CD14-positive monocyte (primary cell): ENCODE measurements around the gene ATG7. TPM values are rescaled to one million over a fixed set of nuclear protein-coding genes. Genes with fewer than 3 reads are reported as not detected.
"Not testable (repeated sequence)": the region's sequence is repeated elsewhere in the genome, so short reads cannot be mapped to it uniquely, and the experiment has no call there.

Experiments used
- DNase-seq, 3 donors: peaks; one replicate each; pipeline ENCODE4 v3.0.0-alpha.2; 2011 to 2022
- H2AFZ ChIP-seq: 2 replicates; pipeline ENCODE4 v1.6.0; 2012; ENCODE audit warnings: mild to moderate bottlenecking, low read depth, low read length, inconsistent platforms; ENCODE audit not compliant: insufficient read depth, poor library complexity, severe bottlenecking
- H3K27ac ChIP-seq, 2 donors: 1 replicate in 1 of 2; 2 replicates in 1 of 2; pipeline ENCODE4 v1.5.1; 2012 to 2013; ENCODE audit warnings: low read length in 2 of 2, control low read depth in 1 of 2, inconsistent platforms in 1 of 2, low read depth in 1 of 2, mild to moderate bottlenecking in 1 of 2
- H3K27me3 ChIP-seq, 2 donors: one replicate each; pipeline versions ENCODE4 v1.6.0 to v1.6.1; 2011 to 2013; ENCODE audit warnings: low read length in 2 of 2; ENCODE audit not compliant: control insufficient read depth in 2 of 2, insufficient read depth in 2 of 2
- H3K36me3 ChIP-seq, 2 donors: replicated peaks in 1 of 2; 1 replicate in 1 of 2; 2 replicates in 1 of 2; pipeline versions ENCODE4 v1.5.1 to v1.6.1; 2012 to 2013; ENCODE audit warnings: low read length in 2 of 2, control low read depth in 1 of 2, inconsistent platforms in 1 of 2, mild to moderate bottlenecking in 1 of 2; ENCODE audit not compliant: insufficient read depth in 2 of 2, control insufficient read depth in 1 of 2
- H3K4me1 ChIP-seq, 2 donors: 1 replicate in 1 of 2; 2 replicates in 1 of 2; pipeline versions ENCODE4 v1.5.1 to v1.6.1; 2012 to 2013; ENCODE audit warnings: low read length in 2 of 2, control low read depth in 1 of 2, inconsistent platforms in 1 of 2, mild to moderate bottlenecking in 1 of 2, moderate library complexity in 1 of 2; ENCODE audit not compliant: insufficient read depth in 2 of 2, control insufficient read depth in 1 of 2
- H3K4me2 ChIP-seq: replicated peaks from 2 replicates; pipeline ENCODE3; 2012; ENCODE audit warnings: low read length, moderate library complexity, mild to moderate bottlenecking; ENCODE audit not compliant: poor library complexity, severe bottlenecking; ENCODE audit errors: extremely low read depth
- H3K4me3 ChIP-seq, 3 experiments: fragments of 200-600 bp in 1 of 3; sonication (generic) in 1 of 3; replicated peaks in 1 of 3; 1 replicate in 2 of 3; 2 replicates in 1 of 3; pipeline ENCODE4 v1.5.1; 2011 to 2013; ENCODE audit warnings: low read length in 3 of 3, mild to moderate bottlenecking in 3 of 3, control low read depth in 2 of 3, low read depth in 2 of 3, inconsistent platforms in 1 of 3, moderate library complexity in 1 of 3
- H3K79me2 ChIP-seq: 2 replicates; pipeline ENCODE4 v1.6.0; 2012; ENCODE audit warnings: mild to moderate bottlenecking, control low read depth, inconsistent platforms, low read length, moderate library complexity; ENCODE audit not compliant: insufficient read depth
- H3K9ac ChIP-seq: 2 replicates; pipeline ENCODE4 v1.6.0; 2017; ENCODE audit warnings: low read length, mild to moderate bottlenecking; ENCODE audit not compliant: insufficient read depth, poor library complexity, severe bottlenecking
- H3K9me3 ChIP-seq, 2 donors: replicated peaks in 1 of 2; 1 replicate in 1 of 2; 2 replicates in 1 of 2; pipeline versions ENCODE4 v1.5.1 to v1.6.1; 2012 to 2013; ENCODE audit warnings: low read length in 2 of 2, control low read depth in 1 of 2; ENCODE audit not compliant: control insufficient read depth in 1 of 2, insufficient read depth in 1 of 2
- H4K20me1 ChIP-seq: 2 replicates; pipeline ENCODE4 v1.6.0; 2012; ENCODE audit warnings: mild to moderate bottlenecking, low read length, control low read depth, moderate library complexity; ENCODE audit not compliant: insufficient read depth
- H3K27ac Mint-ChIP-seq, 7 donors: one replicate each; pipeline ENCODE4 v1.8.0; 2020; ENCODE audit warnings: mild to moderate bottlenecking in 7 of 7, mixed read lengths in 7 of 7, moderate library complexity in 6 of 7, inconsistent platforms in 2 of 7
- H3K27me3 Mint-ChIP-seq, 3 donors: one replicate each; pipeline ENCODE4 v1.8.0; 2021 to 2022; ENCODE audit warnings: low read depth in 3 of 3, mild to moderate bottlenecking in 3 of 3, mixed read lengths in 3 of 3, moderate library complexity in 3 of 3, inconsistent platforms in 1 of 3
- H3K36me3 Mint-ChIP-seq, 2 donors: one replicate each; pipeline ENCODE4 v1.8.0; 2020; ENCODE audit warnings: mixed read lengths in 2 of 2, inconsistent platforms in 1 of 2, mild to moderate bottlenecking in 1 of 2
- H3K4me1 Mint-ChIP-seq: one replicate; pipeline ENCODE4 v1.8.0; 2020; ENCODE audit warnings: mild to moderate bottlenecking, mixed read lengths
- H3K4me3 Mint-ChIP-seq, 2 donors: one replicate each; pipeline ENCODE4 v1.8.0; 2020; ENCODE audit warnings: mild to moderate bottlenecking in 2 of 2, mixed read lengths in 2 of 2, moderate library complexity in 1 of 2
- H3K9me3 Mint-ChIP-seq, 7 donors: one replicate each; pipeline ENCODE4 v1.8.0; 2020 to 2022; ENCODE audit warnings: mixed read lengths in 7 of 7, mild to moderate bottlenecking in 6 of 7, moderate library complexity in 6 of 7, inconsistent platforms in 2 of 7
- CTCF ChIP-seq: fragments of 200-600 bp; IDR thresholded peaks from one replicate; pipeline ENCODE4 v1.8.0; 2022; ENCODE audit warnings: antibody characterized with exemption, mild to moderate bottlenecking
- WGBS: methylation state at CpG from one replicate; pipeline ENCODE4 v1.1.5; 2013; ENCODE audit warnings: missing lambda C conversion rate; ENCODE audit not compliant: insufficient coverage; 5-methylcytosine and 5-hydroxymethylcytosine counted together
- intact Hi-C, 2 donors: fragments of 100-400 bp; cut with micrococcal nuclease; formaldehyde crosslinking; loops; one replicate each; pipeline versions ENCODE4 v1.15.0 to v1.15.1; 2023
- polyA plus RNA-seq, 3 donors: library from polyadenylated mRNA; depleted of rRNA in 1 of 3; unstranded in 2 of 3; stranded (reverse) in 1 of 3; fragments of 300-500 nt in 2 of 3; fragments of >200 nt in 1 of 3; fragmentation: Illumina TruSeq in 2 of 3; gene quantifications; 1 replicate in 2 of 3; 2 replicates in 1 of 3; pipeline ENCODE4 v1.2.3, GENCODE V29; 2012 to 2021

Gene ATG7
- polyA plus RNA-seq, 3 donors = 57.4 to 101 (median 89.7) TPM

DNA sequence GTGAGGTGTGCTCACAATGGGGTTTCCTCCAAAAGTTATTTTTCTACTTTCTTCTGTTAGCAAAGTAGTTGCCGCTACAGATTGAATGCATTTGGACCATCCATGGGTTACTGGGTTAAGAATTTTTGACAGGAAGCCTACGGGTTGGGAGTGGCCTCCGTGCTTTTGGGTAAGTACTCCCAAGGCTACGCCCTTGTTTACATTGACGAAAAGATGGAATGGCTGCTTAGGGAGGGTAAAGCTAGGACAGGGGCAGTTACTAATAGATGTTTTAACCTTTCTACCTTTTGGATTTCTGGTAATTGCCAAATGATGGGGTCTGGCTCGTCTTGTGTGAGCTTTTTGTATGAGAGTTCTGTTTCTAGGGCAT, 20.4 kb upstream of the ATG7 start:
- H3K27ac ChIP-seq = no peak overlapping the region
- H3K9me3 Mint-ChIP-seq = peaks cover 0 to 10% (median 2%) of the 10 kb centered on the region in 7 donors
- peaks cover 5% of the 10 kb centered on the region for H3K4me1 Mint-ChIP-seq
- no peaks in the 10 kb centered on the region for H3K79me2 ChIP-seq
- WGBS = 93% methylated on average over 5 of the region's 6 CpGs
- H3K9ac ChIP-seq = no peak overlapping the region
- H3K27me3 ChIP-seq = no peaks in the 10 kb centered on the region
- H4K20me1 ChIP-seq = no peaks in the 10 kb centered on the region
- no peak for TF ChIP-seq CTCF
- no peak for DNase-seq
- H3K4me3 Mint-ChIP-seq = no peak overlapping the region
- H3K36me3 ChIP-seq = no peaks in the 10 kb centered on the region
- H2AFZ ChIP-seq = no peak overlapping the region
- no peak overlapping the region for H3K4me3 ChIP-seq
- no peaks in the 10 kb centered on the region for H3K36me3 Mint-ChIP-seq
- H3K4me2 ChIP-seq = no peak overlapping the region
- peaks cover 1 to 6% (median 3%) of the 10 kb centered on the region in 3 donors for H3K27me3 Mint-ChIP-seq
- intact Hi-C loops = no loop called here
- no peaks in the 10 kb centered on the region for H3K9me3 ChIP-seq
- H3K27ac Mint-ChIP-seq = no peak overlapping the region
- no peaks in the 10 kb centered on the region for H3K4me1 ChIP-seq

DNA sequence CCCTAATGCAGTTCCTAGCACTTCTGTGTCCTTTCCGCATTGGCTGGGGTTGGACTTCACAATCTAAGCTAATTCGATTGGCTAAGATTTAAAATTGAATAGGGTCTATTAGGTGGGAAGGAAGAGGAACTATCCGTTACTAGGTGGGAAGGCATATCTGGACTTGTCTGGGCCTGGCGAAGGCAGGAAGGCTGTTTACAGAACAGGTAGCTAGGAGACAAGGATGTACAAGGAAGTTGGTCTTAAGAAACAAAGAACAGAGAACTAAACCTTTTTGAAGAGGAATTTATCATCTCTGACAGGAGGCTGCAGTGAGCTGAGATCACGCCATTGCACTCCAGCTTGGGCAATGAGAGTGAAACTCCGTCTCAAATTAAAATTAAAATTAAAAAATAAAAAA, 17.3 kb upstream of the ATG7 start:
- DNase-seq = no peak

GRCh38 chr3:11255537-11255936, 16.7 kb upstream of the ATG7 start:
- H2AFZ ChIP-seq, H3K4me1 Mint-ChIP-seq, H3K9ac ChIP-seq, H3K9me3 ChIP-seq, H3K4me3 ChIP-seq, H3K79me2 ChIP-seq, H3K27ac ChIP-seq, H3K27me3 Mint-ChIP-seq, H3K4me3 Mint-ChIP-seq, H4K20me1 ChIP-seq, H3K27me3 ChIP-seq, H3K9me3 Mint-ChIP-seq, H3K4me1 ChIP-seq, H3K4me2 ChIP-seq, DNase-seq, H3K36me3 Mint-ChIP-seq, intact Hi-C loops, H3K36me3 ChIP-seq: not testable (repeated sequence)
- WGBS = 100% methylated on average over 4 of the region's 5 CpGs
- peak overlapping the region in 1 of 7 donors; percentile 24 for H3K27ac Mint-ChIP-seq

More for the DNA sequence above, 17.3 kb upstream of the ATG7 start:
- H3K4me1 ChIP-seq = no peaks in the 10 kb centered on the region
- H3K36me3 ChIP-seq = no peaks in the 10 kb centered on the region
- WGBS = 94% methylated on average over 3 of the region's 6 CpGs
- no peak overlapping the region for H3K4me2 ChIP-seq
- no peak overlapping the region for H2AFZ ChIP-seq
- H3K9ac ChIP-seq = no peak overlapping the region
- no peaks in the 10 kb centered on the region for H3K4me1 Mint-ChIP-seq
- H3K36me3 Mint-ChIP-seq = no peaks in the 10 kb centered on the region
- H4K20me1 ChIP-seq = no peaks in the 10 kb centered on the region
- H3K4me3 ChIP-seq = no peak overlapping the region
- H3K79me2 ChIP-seq = no peaks in the 10 kb centered on the region
- H3K27ac ChIP-seq = no peak overlapping the region
- H3K4me3 Mint-ChIP-seq = no peak overlapping the region
- no peaks in the 10 kb centered on the region for H3K27me3 ChIP-seq
- no peaks in the 10 kb centered on the region for H3K9me3 ChIP-seq
- peak overlapping the region in 1 of 7 donors; percentile 4 for H3K27ac Mint-ChIP-seq
- peaks cover 1 to 6% (median 3%) of the 10 kb centered on the region in 3 donors for H3K27me3 Mint-ChIP-seq
- intact Hi-C loops = no loop called here
- no peak for TF ChIP-seq CTCF
- H3K9me3 Mint-ChIP-seq = peaks cover 0 to 10% (median 2%) of the 10 kb centered on the region in 7 donors
